ENCODE measurements around the gene NHLRC4. TPM values are rescaled to one million over a fixed set of nuclear protein-coding genes. Genes with fewer than 3 reads are reported as not detected.

The NHLRC4 gene
- total and polyA plus RNA-seq, 7 donors, result 0.06 to 0.39 (median 0.27) TPM; not detected in 1

DNA sequence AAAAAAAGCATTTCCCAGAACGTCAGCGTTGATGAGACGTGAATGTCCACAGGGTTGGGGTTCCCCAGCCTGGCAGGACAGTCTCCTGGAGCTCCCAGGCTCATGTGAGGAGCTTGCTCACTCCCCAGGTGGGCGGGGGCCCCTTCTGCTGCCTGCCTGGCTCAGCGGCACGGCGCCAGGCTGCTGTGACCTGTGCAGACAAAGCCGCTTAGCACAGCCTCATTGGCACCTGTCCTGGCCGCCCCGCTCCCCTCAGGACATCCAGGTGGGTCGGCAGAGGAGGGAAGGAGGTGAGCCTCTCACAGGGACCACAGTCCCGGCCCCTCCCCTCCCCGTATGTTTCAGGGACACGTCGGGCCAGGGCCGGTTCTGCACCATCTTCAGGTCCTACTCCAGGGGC lies 51.0 kb downstream of the NHLRC4 start:
- ATAC-seq (no peak), DNase-seq (no peak)
- no peaks in the 10 kb centered on the region for H3K4me1 ChIP-seq
- WGBS, 3 donors, result 84 to 87% (median 86%) methylated on average over 16 of the region's 16 CpGs
- no peak overlapping the region for H3K27ac ChIP-seq
- H3K27me3 ChIP-seq (ENCODE audit: insufficient read depth in 3 of 3, low read length in 2 of 3), result no peaks in the 10 kb centered on the region
- TF ChIP-seq CTCF (IDR thresholded peaks at IDR 0.05), result no peak
- H3K4me3 ChIP-seq, result no peak overlapping the region
- no peaks in the 10 kb centered on the region for H3K9me3 ChIP-seq
- intact Hi-C loops (cut with DNase I), result loop anchor here in 1 of 2 donors (5.0 kb wide), 1 partner anchor 41 kb away; no protein-coding TSS in a partner anchor
- H3K36me3 ChIP-seq (ENCODE audit: insufficient read depth in 1 of 2, low read depth in 1 of 2), result peaks cover 0 to 22% of the 10 kb centered on the region in 2 donors

Other genes starting within 250 kb of the NHLRC4 start
- gene AXIN1, start 214.3 kb upstream of the NHLRC4 start, total RNA-seq, result 10 to 100 TPM; 12.1 to 23.2 (median 22.8) TPM
- gene AXIN1, start 214.3 kb upstream of the NHLRC4 start, polyA plus RNA-seq, result 10 to 100 TPM; 23.5 to 32.3 (median 29.5) TPM
- gene MRPL28, start 196.5 kb upstream of the NHLRC4 start, total RNA-seq, result 10 to 100 TPM; 55.4 to 68.8 (median 55.9) TPM
- 100 to 1,000 TPM in 1 of 3 donors, 10 to 100 TPM in 2; 67.1 to 126 (median 86.8) TPM for gene MRPL28, start 196.5 kb upstream of the NHLRC4 start, polyA plus RNA-seq
- gene PGAP6, start 185.0 kb upstream of the NHLRC4 start, total RNA-seq, result 10 to 100 TPM; 27.2 to 34.7 (median 32.2) TPM
- gene PGAP6, start 185.0 kb upstream of the NHLRC4 start, polyA plus RNA-seq, result 10 to 100 TPM; 26.0 to 46.9 (median 42.1) TPM
- 10 to 100 TPM; 19.5 to 39.7 (median 29.6) TPM for gene NME4, start 169.8 kb upstream of the NHLRC4 start, total RNA-seq
- 10 to 100 TPM; 16.0 to 30.7 (median 22.7) TPM for gene NME4, start 169.8 kb upstream of the NHLRC4 start, polyA plus RNA-seq
- gene DECR2, start 165.1 kb upstream of the NHLRC4 start, total RNA-seq, result 10 to 100 TPM; 13.9 to 22.9 (median 19.6) TPM
- 10 to 100 TPM; 14.1 to 18.1 (median 15.8) TPM for gene DECR2, start 165.1 kb upstream of the NHLRC4 start, polyA plus RNA-seq
- gene RAB11FIP3, start 141.4 kb upstream of the NHLRC4 start, total RNA-seq, result 10 to 100 TPM; 44.7 to 89.5 (median 71.5) TPM
- gene RAB11FIP3, start 141.4 kb upstream of the NHLRC4 start, polyA plus RNA-seq, result 10 to 100 TPM; 20.3 to 26.1 (median 26.1) TPM
- gene CAPN15, start 39.3 kb upstream of the NHLRC4 start, total RNA-seq, result 10 to 100 TPM; 15.5 to 32.1 (median 26.8) TPM
- 10 to 100 TPM; 14.9 to 26.4 (median 22.6) TPM for gene CAPN15, start 39.3 kb upstream of the NHLRC4 start, polyA plus RNA-seq
- gene PRR35, start 6.6 kb upstream of the NHLRC4 start, total RNA-seq, result not detected
- gene PRR35, start 6.6 kb upstream of the NHLRC4 start, polyA plus RNA-seq, result not detected
- 10 to 100 TPM; 18.3 to 26.3 (median 22.0) TPM for gene PIGQ, start 3.0 kb downstream of the NHLRC4 start, total RNA-seq
- 10 to 100 TPM; 26.5 to 39.9 (median 27.2) TPM for gene PIGQ, start 3.0 kb downstream of the NHLRC4 start, polyA plus RNA-seq
- gene RAB40C, start 23.1 kb downstream of the NHLRC4 start, total RNA-seq, result 10 to 100 TPM; 12.3 to 20.2 (median 14.4) TPM
- 10 to 100 TPM; 14.7 to 16.3 (median 15.7) TPM for gene RAB40C, start 23.1 kb downstream of the NHLRC4 start, polyA plus RNA-seq
- 1 to 10 TPM in 2 of 4 donors, under 1 TPM in 2; 0.30 to 2.0 (median 0.82) TPM for gene WFIKKN1, start 64.0 kb downstream of the NHLRC4 start, total RNA-seq
- under 1 TPM; 0.31 to 0.61 (median 0.36) TPM for gene WFIKKN1, start 64.0 kb downstream of the NHLRC4 start, polyA plus RNA-seq
- gene METTL26, start 69.3 kb downstream of the NHLRC4 start, total RNA-seq, result 10 to 100 TPM; 42.4 to 55.6 (median 48.4) TPM
- 10 to 100 TPM; 90.8 to 97.8 (median 96.4) TPM for gene METTL26, start 69.3 kb downstream of the NHLRC4 start, polyA plus RNA-seq
- gene MCRIP2, start 74.8 kb downstream of the NHLRC4 start, total RNA-seq, result 10 to 100 TPM; 61.6 to 80.2 (median 68.9) TPM
- gene MCRIP2, start 74.8 kb downstream of the NHLRC4 start, polyA plus RNA-seq, result 100 to 1,000 TPM in 2 of 3 donors, 10 to 100 TPM in 1; 95.1 to 124 (median 108) TPM
- 1 to 10 TPM; 4.0 to 9.6 (median 8.1) TPM for gene WDR90, start 82.4 kb downstream of the NHLRC4 start, total RNA-seq
- 1 to 10 TPM; 5.6 to 9.7 (median 6.4) TPM for gene WDR90, start 82.4 kb downstream of the NHLRC4 start, polyA plus RNA-seq
- gene RHOT2, start 101.1 kb downstream of the NHLRC4 start, total RNA-seq, result 10 to 100 TPM; 38.8 to 56.8 (median 48.8) TPM
- gene RHOT2, start 101.1 kb downstream of the NHLRC4 start, polyA plus RNA-seq, result 10 to 100 TPM; 47.7 to 75.8 (median 52.6) TPM
- gene RHBDL1, start 108.7 kb downstream of the NHLRC4 start, total RNA-seq, result under 1 TPM; 0.13 to 0.42 (median 0.29) TPM
- under 1 TPM; 0.06 to 0.08 (median 0.08) TPM for gene RHBDL1, start 108.7 kb downstream of the NHLRC4 start, polyA plus RNA-seq
- 100 to 1,000 TPM; 108 to 150 (median 115) TPM for gene STUB1, start 113.4 kb downstream of the NHLRC4 start, total RNA-seq
- gene STUB1, start 113.4 kb downstream of the NHLRC4 start, polyA plus RNA-seq, result 100 to 1,000 TPM; 127 to 147 (median 134) TPM
- gene JMJD8, start 117.3 kb downstream of the NHLRC4 start, total RNA-seq, result 10 to 100 TPM; 19.1 to 27.5 (median 23.1) TPM
- gene JMJD8, start 117.3 kb downstream of the NHLRC4 start, polyA plus RNA-seq, result 10 to 100 TPM; 25.5 to 63.5 (median 41.5) TPM
- 10 to 100 TPM in 3 of 4 donors, 1 to 10 TPM in 1; 9.9 to 15.0 (median 12.1) TPM for gene WDR24, start 123.4 kb downstream of the NHLRC4 start, total RNA-seq
- gene WDR24, start 123.4 kb downstream of the NHLRC4 start, polyA plus RNA-seq, result 10 to 100 TPM in 1 of 3 donors, 1 to 10 TPM in 2; 5.2 to 15.8 (median 8.8) TPM
- gene FBXL16, start 138.8 kb downstream of the NHLRC4 start, total RNA-seq, result under 1 TPM in 2 of 4 donors, not detected in 2; 0.08 TPM
- under 1 TPM; 0.04 to 0.16 (median 0.10) TPM for gene FBXL16, start 138.8 kb downstream of the NHLRC4 start, polyA plus RNA-seq
- gene METRN, start 148.1 kb downstream of the NHLRC4 start, total RNA-seq, result 10 to 100 TPM; 19.6 to 25.8 (median 22.8) TPM
- 10 to 100 TPM; 17.9 to 28.0 (median 27.4) TPM for gene METRN, start 148.1 kb downstream of the NHLRC4 start, polyA plus RNA-seq
- gene ANTKMT, start 154.1 kb downstream of the NHLRC4 start, total RNA-seq, result 10 to 100 TPM; 30.9 to 45.6 (median 34.5) TPM
- gene ANTKMT, start 154.1 kb downstream of the NHLRC4 start, polyA plus RNA-seq, result 10 to 100 TPM; 16.1 to 56.0 (median 26.3) TPM
- under 1 TPM in 1 of 4 donors, not detected in 3; 0.11 TPM for gene CCDC78, start 159.4 kb downstream of the NHLRC4 start, total RNA-seq
- gene CCDC78, start 159.4 kb downstream of the NHLRC4 start, polyA plus RNA-seq, result under 1 TPM in 2 of 3 donors, not detected in 1; 0.12 to 0.16 TPM
- 1 to 10 TPM in 1 of 4 donors, under 1 TPM in 3; 0.42 to 1.6 (median 0.71) TPM for gene HAGHL, start 160.1 kb downstream of the NHLRC4 start, total RNA-seq
- 1 to 10 TPM in 1 of 3 donors, under 1 TPM in 2; 0.38 to 4.4 (median 0.58) TPM for gene HAGHL, start 160.1 kb downstream of the NHLRC4 start, polyA plus RNA-seq
- 10 to 100 TPM; 12.3 to 25.9 (median 23.6) TPM for gene CIAO3, start 174.0 kb downstream of the NHLRC4 start, total RNA-seq
- gene CIAO3, start 174.0 kb downstream of the NHLRC4 start, polyA plus RNA-seq, result 10 to 100 TPM; 26.7 to 43.0 (median 38.9) TPM
- gene MSLN, start 193.7 kb downstream of the NHLRC4 start, total RNA-seq, result under 1 TPM in 1 of 4 donors, not detected in 3; 0.17 TPM
- gene MSLN, start 193.7 kb downstream of the NHLRC4 start, polyA plus RNA-seq, result under 1 TPM; 0.03 to 0.10 (median 0.08) TPM
- 10 to 100 TPM in 1 of 4 donors, 1 to 10 TPM in 3; 4.4 to 10.9 (median 7.6) TPM for gene RPUSD1, start 221.4 kb downstream of the NHLRC4 start, total RNA-seq
- gene RPUSD1, start 221.4 kb downstream of the NHLRC4 start, polyA plus RNA-seq, result 10 to 100 TPM; 11.7 to 25.7 (median 25.2) TPM
- 1 to 10 TPM; 2.5 to 4.5 (median 4.0) TPM for gene CHTF18, start 221.6 kb downstream of the NHLRC4 start, total RNA-seq
- gene CHTF18, start 221.6 kb downstream of the NHLRC4 start, polyA plus RNA-seq, result 1 to 10 TPM; 1.7 to 8.4 (median 2.2) TPM
- not detected for gene GNG13, start 233.7 kb downstream of the NHLRC4 start, total RNA-seq
- not detected for gene GNG13, start 233.7 kb downstream of the NHLRC4 start, polyA plus RNA-seq

Data from psoas muscle (tissue), 8 donors.